A673 (cell line): ENCODE data around the gene CARS2. TPM values are rescaled to one million over a fixed set of nuclear protein-coding genes. Genes with fewer than 3 reads are reported as not detected.
"Not testable (repeated sequence)": the region's sequence is repeated elsewhere in the genome, so short reads cannot be mapped to it uniquely, and the experiment has no call there.

Experiments
- BruUV-seq: library from RNA; stranded (reverse); fragments of 400-500 nt; replicated peaks from 2 replicates; lab custom pipeline; 2021; lab: Mats Ljungman, UMichigan
- CTCF ChIA-PET: fragments of 300-600 bp; sonication (Branson Sonifier 250); formaldehyde crosslinking; loops from one replicate; lab custom pipeline; 2022; ENCODE audit warnings: antibody characterized with exemption; lab: Charles Lee
- POLR2A ChIA-PET: fragments of 300-600 bp; sonication (Branson Sonifier 250); formaldehyde crosslinking; loops from one replicate; lab custom pipeline; 2022; ENCODE audit warnings: antibody characterized with exemption; ENCODE audit not compliant: low non-redundant PET; lab: Charles Lee
- DNase-seq: peaks from one replicate; pipeline ENCODE4 v3.0.0-alpha.2; 2015; ENCODE audit warnings: low spot score
- H3K27ac ChIP-seq: fragments of 200-600 bp; sonication (generic); 2 replicates; pipeline ENCODE4 v1.5.1; 2016; ENCODE audit warnings: mixed run types, low read depth, mild to moderate bottlenecking, mixed read lengths, antibody characterized with exemption, low read length; ENCODE audit not compliant: poor library complexity, severe bottlenecking
- H3K27me3 ChIP-seq: fragments of 200-600 bp; sonication (generic); replicated peaks from 2 replicates; pipeline ENCODE4 v1.6.1; 2017; ENCODE audit warnings: mixed run types, low read depth, mild to moderate bottlenecking, mixed read lengths, antibody characterized with exemption, low read length; ENCODE audit not compliant: insufficient read depth, poor library complexity
- H3K36me3 ChIP-seq: fragments of 200-600 bp; sonication (generic); 2 replicates; pipeline ENCODE4 v1.6.1; 2016; ENCODE audit warnings: mixed run types, mild to moderate bottlenecking, mixed read lengths, antibody characterized with exemption, low read length; ENCODE audit not compliant: insufficient read depth, poor library complexity, severe bottlenecking
- H3K4me1 ChIP-seq: fragments of 200-600 bp; sonication (generic); 2 replicates; pipeline ENCODE4 v1.6.1; 2017; ENCODE audit warnings: mixed run types, mild to moderate bottlenecking, mixed read lengths, antibody characterized with exemption, low read length; ENCODE audit not compliant: insufficient read depth, poor library complexity, severe bottlenecking
- H3K4me3 ChIP-seq: fragments of 200-600 bp; sonication (generic); 2 replicates; pipeline ENCODE4 v1.5.1; 2016; ENCODE audit warnings: low read depth, mixed run types, mild to moderate bottlenecking, mixed read lengths, low read length; ENCODE audit not compliant: poor library complexity, severe bottlenecking
- H3K9me3 ChIP-seq: fragments of 200-600 bp; sonication (generic); 2 replicates; pipeline ENCODE4 v1.6.1; 2016; ENCODE audit warnings: mixed run types, low read depth, mild to moderate bottlenecking, mixed read lengths, antibody characterized with exemption, low read length; ENCODE audit not compliant: poor library complexity, severe bottlenecking
- EZH2 ChIP-seq: fragments of 200-600 bp; sonication (generic); IDR thresholded peaks from 2 replicates; pipeline ENCODE4 v1.6.1; 2017; ENCODE audit warnings: borderline replicate concordance, low read depth, mild to moderate bottlenecking, mixed read lengths, antibody characterized with exemption, low read length; ENCODE audit not compliant: poor library complexity, severe bottlenecking
- intact Hi-C: fragments of 100-400 bp; cut with micrococcal nuclease; formaldehyde crosslinking; loops from one replicate; pipeline ENCODE4 v1.10.0; 2022; ENCODE audit not compliant: unreplicated experiment
- total RNA-seq: library from RNA; stranded (reverse); gene quantifications from 2 replicates; pipeline ENCODE4 v1.2.3, GENCODE V29; 2021
- TF ChIP-seq, protein P1 (sequence below): fragments of 300-800, 200-600 bp; sonication (generic); conservative IDR thresholded peaks from 2 replicates; pipeline ENCODE4 v1.5.1; 2017; ENCODE audit warnings: low read depth, mild to moderate bottlenecking, antibody characterized with exemption, low read length, moderate library complexity, mixed read lengths

The CARS2 gene
- total RNA-seq, 1 experiment from 2014 or later: 71.4 TPM

DNA sequence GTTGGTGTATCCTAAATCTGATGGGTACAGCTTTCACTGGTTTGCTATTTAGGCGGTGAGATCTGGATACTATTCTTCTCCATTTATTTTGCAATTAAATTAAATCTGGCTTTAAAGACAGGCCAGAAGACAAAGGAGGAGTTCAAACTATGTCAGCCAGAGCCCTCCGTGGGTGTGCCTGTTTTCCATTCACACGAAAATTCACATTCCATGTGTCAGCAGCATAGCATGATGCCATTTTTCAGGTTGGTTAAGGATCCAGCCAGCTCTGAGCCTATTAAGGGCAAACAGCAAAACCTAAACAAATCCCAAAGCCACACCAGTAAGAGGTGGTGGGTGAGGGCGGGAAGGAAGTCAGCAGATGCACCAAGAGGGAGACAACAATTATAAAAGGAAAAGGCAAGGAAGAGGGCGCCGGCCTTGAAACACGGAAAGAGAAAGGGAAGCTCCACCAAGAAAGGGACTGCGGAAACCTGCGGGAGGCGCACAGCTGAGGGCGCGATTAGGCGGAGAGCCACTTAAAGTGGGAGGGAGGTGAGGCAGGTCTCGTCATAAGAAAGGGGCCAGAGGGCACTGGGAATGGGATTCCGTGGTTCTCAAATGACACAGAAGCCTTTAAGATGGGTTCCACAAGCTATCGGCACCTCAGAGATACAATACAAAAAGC, 43.0 kb downstream of the CARS2 start:
- intact Hi-C loops: no loop called here
- BruUV-seq: no TSS peak
- Histone ChIP-seq H3K27ac (no peak overlapping the region), H3K27me3 (no peaks in the 10 kb centered on the region), H3K9me3 (peaks cover 17% of the 10 kb centered on the region), H3K4me1 (no peaks in the 10 kb centered on the region), H3K36me3 (peaks cover 73% of the 10 kb centered on the region), H3K4me3 (no peak overlapping the region)
- ChIA-PET POLR2A (no interaction called here), CTCF (no interaction called here)
- no peak for DNase-seq
- TF ChIP-seq, protein P1, sequence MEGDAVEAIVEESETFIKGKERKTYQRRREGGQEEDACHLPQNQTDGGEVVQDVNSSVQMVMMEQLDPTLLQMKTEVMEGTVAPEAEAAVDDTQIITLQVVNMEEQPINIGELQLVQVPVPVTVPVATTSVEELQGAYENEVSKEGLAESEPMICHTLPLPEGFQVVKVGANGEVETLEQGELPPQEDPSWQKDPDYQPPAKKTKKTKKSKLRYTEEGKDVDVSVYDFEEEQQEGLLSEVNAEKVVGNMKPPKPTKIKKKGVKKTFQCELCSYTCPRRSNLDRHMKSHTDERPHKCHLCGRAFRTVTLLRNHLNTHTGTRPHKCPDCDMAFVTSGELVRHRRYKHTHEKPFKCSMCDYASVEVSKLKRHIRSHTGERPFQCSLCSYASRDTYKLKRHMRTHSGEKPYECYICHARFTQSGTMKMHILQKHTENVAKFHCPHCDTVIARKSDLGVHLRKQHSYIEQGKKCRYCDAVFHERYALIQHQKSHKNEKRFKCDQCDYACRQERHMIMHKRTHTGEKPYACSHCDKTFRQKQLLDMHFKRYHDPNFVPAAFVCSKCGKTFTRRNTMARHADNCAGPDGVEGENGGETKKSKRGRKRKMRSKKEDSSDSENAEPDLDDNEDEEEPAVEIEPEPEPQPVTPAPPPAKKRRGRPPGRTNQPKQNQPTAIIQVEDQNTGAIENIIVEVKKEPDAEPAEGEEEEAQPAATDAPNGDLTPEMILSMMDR: no peak
- no peak for TF ChIP-seq EZH2

DNA sequence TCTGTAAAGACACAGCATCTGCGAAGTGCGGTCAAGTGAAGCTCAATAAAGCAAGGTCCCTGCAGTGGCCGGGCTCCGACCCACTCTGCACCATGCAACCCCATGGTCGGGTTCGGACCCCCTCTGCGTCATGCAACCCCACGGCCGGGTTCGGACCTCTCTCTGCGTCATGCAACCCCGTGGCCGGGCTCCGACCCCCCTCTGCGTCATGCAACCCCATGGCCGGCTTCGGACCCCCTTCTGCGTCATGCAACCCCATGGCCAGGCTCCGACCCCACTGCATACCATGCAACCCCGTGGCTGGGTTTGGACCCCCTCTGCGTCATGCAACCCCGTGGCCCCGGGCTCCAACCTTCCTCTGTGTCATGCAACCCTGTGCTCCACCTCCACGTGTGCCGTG, 43.8 kb downstream of the CARS2 start:
- no TSS peak for BruUV-seq
- ChIA-PET POLR2A (no interaction called here), CTCF (no interaction called here)
- H3K4me1 ChIP-seq: no peaks in the 10 kb centered on the region
- no peak overlapping the region for H3K27ac ChIP-seq
- intact Hi-C loops: no loop called here
- DNase-seq: no peak
- H3K27me3 ChIP-seq: no peaks in the 10 kb centered on the region
- H3K9me3 ChIP-seq: peaks cover 19% of the 10 kb centered on the region
- TF ChIP-seq, protein P1: no peak
- no peak for TF ChIP-seq EZH2
- peaks cover 66% of the 10 kb centered on the region for H3K36me3 ChIP-seq
- no peak overlapping the region for H3K4me3 ChIP-seq

DNA sequence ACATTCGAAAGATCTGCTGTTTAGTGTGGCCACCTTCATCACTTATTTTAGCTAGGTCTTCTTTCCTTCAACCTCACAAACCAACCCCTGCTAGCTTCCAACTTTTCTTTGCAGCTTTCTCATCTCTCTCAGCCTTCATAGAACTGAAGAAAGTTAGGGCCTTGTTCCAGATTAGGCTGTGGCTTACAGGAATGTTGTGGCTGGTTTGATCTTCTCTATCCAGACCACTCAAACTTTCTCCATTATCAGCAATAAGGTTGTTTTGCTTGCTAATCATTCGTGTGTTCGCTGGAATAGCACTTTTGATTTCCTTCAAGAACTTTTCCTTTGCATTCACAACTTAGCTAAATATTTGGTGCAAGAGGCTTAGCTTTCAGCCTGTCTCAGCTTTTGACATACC, 44.7 kb downstream of the CARS2 start:
- Histone ChIP-seq H3K4me3 (no peak overlapping the region), H3K36me3 (peaks cover 58% of the 10 kb centered on the region), H3K4me1 (no peaks in the 10 kb centered on the region), H3K27me3 (no peaks in the 10 kb centered on the region), H3K9me3 (peaks cover 19% of the 10 kb centered on the region), H3K27ac (no peak overlapping the region)
- ChIA-PET CTCF (no interaction called here), POLR2A (no interaction called here)
- intact Hi-C loops: no loop called here
- TF ChIP-seq, protein P1: no peak
- no peak for TF ChIP-seq EZH2
- BruUV-seq: no TSS peak
- DNase-seq: no peak

DNA sequence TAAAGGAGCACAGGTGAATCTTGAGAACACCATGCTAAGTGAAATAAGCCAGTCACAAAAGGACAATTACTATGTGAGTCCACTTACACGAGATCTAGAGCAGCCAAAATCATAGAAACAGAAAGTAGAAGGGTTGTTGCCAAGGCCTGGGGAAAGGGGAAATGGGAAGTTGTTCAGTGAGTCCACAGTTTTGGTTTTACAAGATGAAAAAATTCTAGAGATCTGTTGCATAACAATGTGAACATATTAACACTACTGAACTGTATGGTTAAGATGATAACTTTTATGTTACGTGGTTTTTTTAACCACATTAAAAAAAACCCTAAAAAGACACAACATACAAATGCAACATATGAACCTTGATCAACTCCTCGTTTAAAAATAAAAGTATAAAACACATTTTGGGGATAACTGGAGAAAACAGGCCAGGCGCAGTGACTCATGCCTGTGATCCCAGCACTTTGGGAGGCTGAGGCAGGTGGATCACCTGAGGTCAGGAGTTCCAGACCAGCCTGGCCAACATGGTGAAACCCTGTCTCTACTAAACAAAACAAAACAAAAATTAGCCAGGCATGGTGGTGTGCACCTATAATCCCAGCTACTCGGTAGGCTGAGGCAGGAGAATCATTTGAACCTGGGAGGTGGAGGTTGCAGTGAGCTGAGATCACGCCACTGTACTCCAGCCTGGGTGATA, 47.6 kb downstream of the CARS2 start:
- peaks cover 19% of the 10 kb centered on the region for H3K9me3 ChIP-seq
- H3K27me3 ChIP-seq, H3K4me1 ChIP-seq, H3K4me3 ChIP-seq, BruUV-seq, POLR2A ChIA-PET, H3K27ac ChIP-seq, intact Hi-C loops, DNase-seq: not testable (repeated sequence)
- CTCF ChIA-PET: interaction anchor here (0.6 kb wide), 1 partner anchor 48 kb away, joined by 3 read pairs; no protein-coding TSS in a partner anchor
- H3K36me3 ChIP-seq: peaks cover 39% of the 10 kb centered on the region
